SU-DHL-6 (cell line): ENCODE data around the gene UPK1A.

Experiments
- H2AFZ ChIP-seq: fragments of 200-600 bp; sonication (generic); 2 replicates; pipeline ENCODE4 v1.6.1; 2014; ENCODE audit warnings: low read depth, mild to moderate bottlenecking, moderate library complexity, mixed read lengths, antibody characterized with exemption, low read length; ENCODE audit not compliant: severe bottlenecking
- H3F3A ChIP-seq: fragments of 200-600 bp; shearing (Covaris generic); 2 replicates; pipeline ENCODE4 v1.6.0; 2016; ENCODE audit warnings: antibody characterized with exemption, mild to moderate bottlenecking; ENCODE audit not compliant: insufficient read depth
- H3K27ac ChIP-seq: fragments of 200-600 bp; sonication (generic); 2 replicates; pipeline ENCODE4 v1.5.1; 2016; ENCODE audit warnings: low read depth, mild to moderate bottlenecking, low read length, moderate library complexity, mixed read lengths
- H3K27me3 ChIP-seq: fragments of 200-600 bp; sonication (generic), shearing (Covaris generic); 2 replicates; pipeline ENCODE4 v1.6.0; 2014; ENCODE audit warnings: mild to moderate bottlenecking, low read length
- H3K36me3 ChIP-seq: fragments of 200-600 bp; sonication (generic); 2 replicates; pipeline ENCODE4 v1.6.1; 2014; ENCODE audit warnings: mild to moderate bottlenecking, low read length, mixed read lengths
- H3K4me2 ChIP-seq: fragments of 300-600, 200-600 bp; shearing (Covaris generic), sonication (generic); 2 replicates; pipeline ENCODE4 v1.6.0; 2014; ENCODE audit warnings: low read length, low read depth, mild to moderate bottlenecking; ENCODE audit not compliant: poor library complexity, severe bottlenecking
- H3K4me3 ChIP-seq: fragments of 200-600 bp; sonication (generic); 2 replicates; pipeline ENCODE4 v1.5.1; 2014; ENCODE audit warnings: antibody characterized with exemption, low read length, mild to moderate bottlenecking, mixed read lengths; ENCODE audit not compliant: insufficient read depth, poor library complexity, severe bottlenecking
- H3K79me2 ChIP-seq: fragments of 200-600 bp; sonication (generic); 2 replicates; pipeline ENCODE4 v1.6.1; 2014; ENCODE audit warnings: mild to moderate bottlenecking, low read length, moderate library complexity; ENCODE audit not compliant: insufficient read depth
- H3K9ac ChIP-seq: fragments of 200-600 bp; sonication (generic); 2 replicates; pipeline ENCODE4 v1.7.0; 2014; ENCODE audit warnings: mild to moderate bottlenecking, low read length
- H3K9me2 ChIP-seq: fragments of 200-600 bp; sonication (generic); replicated peaks from 2 replicates; pipeline ENCODE4 v1.6.1; 2014; ENCODE audit warnings: low read length; ENCODE audit not compliant: insufficient read depth
- H3K9me3 ChIP-seq: fragments of 200-600 bp; sonication (generic); 2 replicates; pipeline ENCODE4 v1.6.1; 2014; ENCODE audit warnings: low read length, mixed read lengths; ENCODE audit not compliant: insufficient read depth
- H4K20me1 ChIP-seq: fragments of 200-600 bp; sonication (generic); 2 replicates; pipeline ENCODE4 v1.6.1; 2014; ENCODE audit warnings: low read depth, mild to moderate bottlenecking, antibody characterized with exemption, low read length, moderate library complexity, mixed read lengths
- EZH2phosphoT487 ChIP-seq: fragments of 200-600 bp; sonication (generic), shearing (Covaris generic); conservative IDR thresholded peaks from 2 replicates; pipeline ENCODE4 v1.6.1; 2018; ENCODE audit warnings: mild to moderate bottlenecking, antibody characterized with exemption, low read length, moderate library complexity, mixed read lengths
- TF ChIP-seq, protein P1 (sequence below): fragments of 200-600 bp; sonication (generic); IDR thresholded peaks from one replicate; pipeline ENCODE4 v1.5.1; 2017; ENCODE audit warnings: antibody characterized with exemption, mild to moderate bottlenecking, low read length, moderate library complexity; ENCODE audit not compliant: insufficient read depth, poor library complexity, severe bottlenecking

The UPK1A gene

DNA sequence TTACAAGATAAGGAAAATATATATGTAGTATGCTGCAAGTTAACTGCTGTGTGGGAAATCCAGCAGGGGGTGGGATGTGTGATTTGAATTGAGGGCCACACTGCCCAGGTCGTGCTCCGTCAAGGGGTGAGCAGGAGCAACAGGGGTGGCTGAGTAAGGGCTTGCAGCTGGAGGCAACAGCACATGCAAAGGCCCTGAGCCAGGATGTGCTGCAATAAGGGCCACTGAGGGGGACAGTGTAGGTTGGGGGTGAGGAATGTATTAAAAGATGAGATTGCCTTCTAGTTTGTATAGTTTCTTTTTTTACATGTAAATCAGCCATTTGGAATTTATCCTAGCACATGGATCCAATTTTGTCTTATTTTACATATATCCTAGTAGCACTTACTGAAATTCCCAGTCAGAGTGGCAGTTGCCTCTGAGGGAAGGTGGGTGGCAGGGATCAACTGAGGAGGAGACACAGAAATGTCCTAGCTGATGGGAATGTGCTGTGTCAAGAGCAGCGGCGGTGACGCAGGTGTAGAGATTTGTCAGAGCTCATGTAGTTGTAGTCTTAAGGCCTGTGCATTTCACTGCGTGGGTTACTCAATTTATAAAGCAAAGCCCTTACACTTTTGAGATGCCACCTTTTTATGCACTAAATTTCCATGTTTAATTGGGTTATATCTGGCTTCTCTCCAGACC lies 42.8 kb upstream of the UPK1A start:
- Histone ChIP-seq H2AFZ (no peak overlapping the region), H3F3A (peaks cover 7% of the 10 kb centered on the region; the same call in 1 of the 2 replicates), H3K4me2 (no peak overlapping the region), H3K4me3 (no peak overlapping the region), H3K27me3 (no peaks in the 10 kb centered on the region), H3K9ac (no peak overlapping the region), H3K79me2 (no peaks in the 10 kb centered on the region), H3K27ac (no peak overlapping the region), H3K9me3 (no peaks in the 10 kb centered on the region), H3K9me2 (no peaks in the 10 kb centered on the region), H4K20me1 (no peaks in the 10 kb centered on the region), H3K36me3 (no peaks in the 10 kb centered on the region)
- TF ChIP-seq EZH2phosphoT487: no peak
- TF ChIP-seq, protein P1, sequence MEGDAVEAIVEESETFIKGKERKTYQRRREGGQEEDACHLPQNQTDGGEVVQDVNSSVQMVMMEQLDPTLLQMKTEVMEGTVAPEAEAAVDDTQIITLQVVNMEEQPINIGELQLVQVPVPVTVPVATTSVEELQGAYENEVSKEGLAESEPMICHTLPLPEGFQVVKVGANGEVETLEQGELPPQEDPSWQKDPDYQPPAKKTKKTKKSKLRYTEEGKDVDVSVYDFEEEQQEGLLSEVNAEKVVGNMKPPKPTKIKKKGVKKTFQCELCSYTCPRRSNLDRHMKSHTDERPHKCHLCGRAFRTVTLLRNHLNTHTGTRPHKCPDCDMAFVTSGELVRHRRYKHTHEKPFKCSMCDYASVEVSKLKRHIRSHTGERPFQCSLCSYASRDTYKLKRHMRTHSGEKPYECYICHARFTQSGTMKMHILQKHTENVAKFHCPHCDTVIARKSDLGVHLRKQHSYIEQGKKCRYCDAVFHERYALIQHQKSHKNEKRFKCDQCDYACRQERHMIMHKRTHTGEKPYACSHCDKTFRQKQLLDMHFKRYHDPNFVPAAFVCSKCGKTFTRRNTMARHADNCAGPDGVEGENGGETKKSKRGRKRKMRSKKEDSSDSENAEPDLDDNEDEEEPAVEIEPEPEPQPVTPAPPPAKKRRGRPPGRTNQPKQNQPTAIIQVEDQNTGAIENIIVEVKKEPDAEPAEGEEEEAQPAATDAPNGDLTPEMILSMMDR: no peak

DNA sequence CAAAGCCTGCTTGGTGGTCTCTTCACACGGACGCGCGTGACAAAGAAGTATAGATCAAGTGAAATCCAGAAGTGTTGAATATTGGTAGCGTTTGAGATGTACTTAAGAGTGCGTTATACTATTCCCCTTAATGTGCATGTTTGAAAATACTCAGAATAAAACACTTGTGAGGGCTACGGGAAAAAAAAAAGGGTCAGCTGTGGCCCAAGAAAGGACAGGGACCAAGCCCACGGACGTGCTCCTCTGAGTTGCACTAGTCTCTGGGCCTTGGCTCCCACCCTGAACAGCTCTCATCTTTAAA lies 38.1 kb upstream of the UPK1A start:
- Histone ChIP-seq H3K4me2 (peak overlapping the region; percentile 63), H4K20me1 (no peaks in the 10 kb centered on the region), H3K9me2 (no peaks in the 10 kb centered on the region), H3K79me2 (peaks cover 8% of the 10 kb centered on the region; the same call in 1 of the 2 replicates), H3K4me3 (peak overlapping the region; percentile 76), H3K27ac (peak overlapping the region; percentile 40; the same call in 1 of the 2 replicates), H3K36me3 (no peaks in the 10 kb centered on the region), H3K27me3 (no peaks in the 10 kb centered on the region), H2AFZ (peak overlapping the region; percentile 78), H3F3A (peaks cover 7% of the 10 kb centered on the region; the same call in 1 of the 2 replicates), H3K9me3 (no peaks in the 10 kb centered on the region), H3K9ac (peak overlapping the region; percentile 91)
- TF ChIP-seq EZH2phosphoT487: no peak
- TF ChIP-seq, protein P1: no peak

DNA sequence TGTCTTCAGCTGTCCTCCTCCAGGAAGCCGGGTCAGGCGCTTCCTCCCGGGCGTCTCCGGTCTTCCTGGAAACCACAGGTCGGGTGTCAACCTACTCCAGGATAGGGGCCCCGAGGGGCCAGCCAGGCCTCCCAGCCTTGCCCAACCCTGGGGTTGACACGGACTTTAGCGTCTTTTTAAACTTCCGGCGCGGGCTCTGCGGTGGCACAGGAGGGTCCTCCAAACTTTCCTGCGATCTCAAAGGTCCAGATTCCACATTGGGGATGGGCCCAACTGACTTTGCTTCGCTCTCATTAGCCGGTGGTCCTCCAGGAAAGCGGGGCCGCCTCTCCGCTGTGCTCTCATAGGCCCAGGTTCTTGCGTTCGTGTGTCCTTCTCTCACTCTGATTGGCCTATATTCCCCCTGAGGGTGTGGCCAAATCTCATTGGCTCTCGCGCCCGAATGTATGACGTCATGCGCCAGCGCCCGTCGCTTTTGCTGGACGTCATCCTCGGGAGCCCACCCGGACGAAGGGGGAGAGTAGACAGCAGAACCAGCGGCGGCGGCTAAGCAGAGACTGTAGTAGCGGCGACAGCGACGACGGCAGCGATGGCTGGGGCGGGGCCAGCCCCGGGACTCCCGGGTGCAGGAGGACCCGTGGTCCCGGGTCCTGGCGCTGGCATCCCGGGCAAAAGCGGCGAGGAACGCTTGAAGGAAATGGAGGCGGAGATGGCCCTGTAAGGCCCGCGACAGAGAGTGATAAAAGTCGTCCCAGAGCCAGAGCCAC lies 37.6 kb upstream of the UPK1A start, which contains the start of gene RBM42:
TSS of gene RBM42 (plus strand) at position 472 of the 767 bp plus-strand sequence. CDS start at position 590, 118 bp downstream.
- Histone ChIP-seq H3K4me3 (peak within 1 kb of the TSS; percentile 88), H4K20me1 (no peaks in the 10 kb centered on the region), H2AFZ (peak within 1 kb of the TSS; percentile 87), H3K79me2 (peaks cover 8% of the 10 kb centered on the region; the same call in 1 of the 2 replicates), H3K27me3 (no peaks in the 10 kb centered on the region), H3K4me2 (peak within 1 kb of the TSS; percentile 73), H3K9me3 (no peaks in the 10 kb centered on the region), H3K27ac (peak within 1 kb of the TSS; percentile 40; the same call in 1 of the 2 replicates), H3K9ac (peak within 1 kb of the TSS; percentile 91), H3K9me2 (no peaks in the 10 kb centered on the region), H3F3A (peaks cover 7% of the 10 kb centered on the region; the same call in 1 of the 2 replicates), H3K36me3 (no peaks in the 10 kb centered on the region)
- TF ChIP-seq, protein P1: no peak
- no peak for TF ChIP-seq EZH2phosphoT487
